A549 (cell line): ENCODE results near the gene CATSPERE. TPM values are rescaled to one million over a fixed set of nuclear protein-coding genes. Genes with fewer than 3 reads are reported as not detected.

Source experiments
- ATAC-seq, 2 experiments: fragments of 200-7000 bp in 1 of 2; fragments of >200 bp in 1 of 2; cut with Nextera tagmentation in 1 of 2; cut with Tn5 transposase in 1 of 2; 3 replicates each; pipeline versions ENCODE4 v1.8.0 to v1.9.1; 2018 to 2020; ENCODE audit warnings: mild to moderate bottlenecking in 1 of 2, moderate library complexity in 1 of 2
- CTCF ChIA-PET: fragments of 300-600 bp; sonication (Branson Sonifier 250); formaldehyde crosslinking; extraction: SDS; loops from one replicate; lab custom pipeline; 2021; ENCODE audit warnings: antibody characterized with exemption, inconsistent platforms; lab: Yijun Ruan, JAX
- POLR2A ChIA-PET: fragments of 350-600 bp; formaldehyde crosslinking; extraction: SDS; loops from one replicate; lab custom pipeline; 2021; ENCODE audit warnings: antibody characterized with exemption, inconsistent platforms; lab: Yijun Ruan, JAX
- DNase-seq, 2 experiments: peaks; one replicate each; pipeline versions ENCODE4 v3.0.0 to v3.0.0-alpha.2; 2011 to 2016; ENCODE audit warnings: low read depth in 1 of 2, low spot score in 1 of 2
- FAIRE-seq: peaks from 2 replicates; lab custom pipeline; 2011; peaks lifted over from hg19 to GRCh38; lab: Jason Lieb, UNC
- H3K27ac ChIP-seq, 2 experiments: fragments of >200 bp; sonication (Bioruptor Twin); formaldehyde crosslinking; 3 replicates each; pipeline ENCODE4 v1.5.1; 2016 to 2017
- H3K4me1 ChIP-seq: fragments of >200 bp; sonication (Bioruptor Twin); formaldehyde crosslinking; 3 replicates; pipeline ENCODE4 v1.6.1; 2016
- H3K4me2 ChIP-seq: fragments of >200 bp; sonication (Bioruptor Twin); formaldehyde crosslinking; 3 replicates; pipeline ENCODE4 v1.6.1; 2016
- H3K4me3 ChIP-seq: fragments of >200 bp; sonication (Bioruptor Twin); formaldehyde crosslinking; 3 replicates; pipeline ENCODE4 v1.5.1; 2016
- H3K9me3 ChIP-seq: fragments of >200 bp; sonication (Bioruptor Twin); formaldehyde crosslinking; 3 replicates; pipeline ENCODE4 v1.6.1; 2016
- BHLHE40 ChIP-seq: IDR thresholded peaks from 2 replicates; pipeline ENCODE4 v1.6.1; 2012; ENCODE audit warnings: low read depth, low read length, inconsistent platforms
- CBX2 ChIP-seq: fragments of 200-600 bp; sonication (generic); IDR thresholded peaks from 2 replicates; pipeline ENCODE4 v1.6.1; 2016; ENCODE audit warnings: low read depth, mild to moderate bottlenecking, borderline replicate concordance
- CEBPB ChIP-seq, 2 experiments: fragments of >200 bp in 1 of 2; sonication (Bioruptor Twin) in 1 of 2; formaldehyde crosslinking in 1 of 2; IDR thresholded peaks; 2 replicates each; pipeline ENCODE4 v1.6.1; 2012 to 2016
- HEYL ChIP-seq: fragments of 250-450 bp; sonication (Bioruptor Pico); IDR thresholded peaks from 2 replicates; pipeline ENCODE4 v1.8.0; 2021; ENCODE audit warnings: mild to moderate bottlenecking, moderate library complexity
- HOXA7 ChIP-seq: fragments of 250-450 bp; sonication (Bioruptor Pico); IDR thresholded peaks from 2 replicates; pipeline ENCODE4 v1.5.0; 2020; ENCODE audit warnings: mild to moderate bottlenecking, moderate library complexity
- HOXB13 ChIP-seq: fragments of 250-450 bp; sonication (Bioruptor Pico); IDR thresholded peaks from 2 replicates; pipeline ENCODE4 v1.5.0; 2020; ENCODE audit warnings: low read depth, mild to moderate bottlenecking, moderate library complexity
- JUN ChIP-seq, 2 experiments: fragments of >200 bp; sonication (Bioruptor Twin); formaldehyde crosslinking; IDR thresholded peaks; 2 replicates in 1 of 2; 3 replicates in 1 of 2; pipeline ENCODE4 v1.6.1; 2016 to 2017
- KDM1A ChIP-seq: fragments of 200-600 bp; sonication (generic); IDR thresholded peaks from 2 replicates; pipeline ENCODE4 v1.6.1; 2016; ENCODE audit warnings: low read depth, mild to moderate bottlenecking
- MAFK ChIP-seq: fragments of 450-650 bp; IDR thresholded peaks from 2 replicates; pipeline ENCODE4 v1.6.1; 2014; ENCODE audit not compliant: partially characterized antibody
- NFE2L2 ChIP-seq: fragments of 150-350 bp; conservative IDR thresholded peaks from 2 replicates; pipeline ENCODE4 v1.6.1; 2014; ENCODE audit warnings: low read length
- NPAS2 ChIP-seq: fragments of 250-450 bp; sonication (Bioruptor Pico); IDR thresholded peaks from 2 replicates; pipeline ENCODE4 v1.8.0; 2022; ENCODE audit warnings: mild to moderate bottlenecking, moderate library complexity, borderline replicate concordance
- POLR2A ChIP-seq: IDR thresholded peaks from 2 replicates; pipeline ENCODE4 v1.6.1; 2012; ENCODE audit warnings: mild to moderate bottlenecking, low read length
- RAD21 ChIP-seq, 2 experiments: fragments of >200 bp in 1 of 2; sonication (Bioruptor Twin) in 1 of 2; formaldehyde crosslinking in 1 of 2; IDR thresholded peaks in 1 of 2; conservative IDR thresholded peaks in 1 of 2; 2 replicates in 1 of 2; 3 replicates in 1 of 2; pipeline ENCODE4 v1.6.1; 2012 to 2018; ENCODE audit warnings: inconsistent platforms in 1 of 2
- RARB ChIP-seq: fragments of 250-450 bp; sonication (Bioruptor Pico); IDR thresholded peaks from 2 replicates; pipeline ENCODE4 v1.8.0; 2021; ENCODE audit warnings: mild to moderate bottlenecking, moderate library complexity
- SREBF2 ChIP-seq: fragments of 450-650 bp; IDR thresholded peaks from 2 replicates; pipeline ENCODE4 v1.6.1; 2014; ENCODE audit warnings: mild to moderate bottlenecking, moderate library complexity
- TFCP2L1 ChIP-seq: fragments of 250-450 bp; sonication (Bioruptor Pico); IDR thresholded peaks from 2 replicates; pipeline ENCODE4 v1.5.0; 2021; ENCODE audit warnings: mild to moderate bottlenecking
- ZC3H11A ChIP-seq: fragments of 450-650 bp; IDR thresholded peaks from 2 replicates; pipeline ENCODE4 v1.6.1; 2014; ENCODE audit warnings: antibody characterized with exemption, mild to moderate bottlenecking
- ZFP36 ChIP-seq: fragments of 450-650 bp; IDR thresholded peaks from 2 replicates; pipeline ENCODE4 v1.6.1; 2014; ENCODE audit warnings: borderline replicate concordance; ENCODE audit not compliant: partially characterized antibody
- ZNF302 ChIP-seq: fragments of 250-450 bp; sonication (Bioruptor Pico); IDR thresholded peaks from 2 replicates; pipeline ENCODE4 v1.9.0; 2021; ENCODE audit warnings: inconsistent platforms, mild to moderate bottlenecking, moderate library complexity
- WGBS: methylation state at CpG from one replicate; pipeline ENCODE4 v1.1.6; 2017; ENCODE audit errors: missing lambda C conversion rate; 5-methylcytosine and 5-hydroxymethylcytosine counted together
- polyA plus RNA-seq, 4 experiments: library from polyadenylated mRNA; depleted of rRNA in 3 of 4; stranded (reverse); fragments of >200 nt; fragmentation: RNase III in 1 of 4; extraction: RNeasy Plus Mini Kit Qiagen cat#74134 plus additional on column Dnase treatment in 1 of 4; gene quantifications; 2 replicates in 3 of 4; 3 replicates in 1 of 4; pipeline ENCODE4 v1.2.3, GENCODE V29; 2011 to 2017
- TF ChIP-seq, protein P1 (sequence below): fragments of >200 bp; sonication (Bioruptor Twin); formaldehyde crosslinking; IDR thresholded peaks from 3 replicates; pipeline ENCODE4 v1.6.1; 2016
- TF ChIP-seq, protein P2 (sequence below): fragments of 450-650 bp; IDR thresholded peaks from 2 replicates; pipeline ENCODE4 v1.6.1; 2014; ENCODE audit warnings: antibody characterized with exemption
- TF ChIP-seq, protein P3 (sequence below): fragments of >200 bp; sonication (Bioruptor Twin); formaldehyde crosslinking; IDR thresholded peaks from 2 replicates; pipeline ENCODE4 v1.6.1; 2016
- TF ChIP-seq, protein P4 (sequence below): IDR thresholded peaks from 2 replicates; pipeline ENCODE4 v1.6.1; 2012

Gene CATSPERE
- polyA plus RNA-seq, 2 of the 4 experiments (the other 2 are of a cell fraction): 0.25 to 0.43 TPM

DNA sequence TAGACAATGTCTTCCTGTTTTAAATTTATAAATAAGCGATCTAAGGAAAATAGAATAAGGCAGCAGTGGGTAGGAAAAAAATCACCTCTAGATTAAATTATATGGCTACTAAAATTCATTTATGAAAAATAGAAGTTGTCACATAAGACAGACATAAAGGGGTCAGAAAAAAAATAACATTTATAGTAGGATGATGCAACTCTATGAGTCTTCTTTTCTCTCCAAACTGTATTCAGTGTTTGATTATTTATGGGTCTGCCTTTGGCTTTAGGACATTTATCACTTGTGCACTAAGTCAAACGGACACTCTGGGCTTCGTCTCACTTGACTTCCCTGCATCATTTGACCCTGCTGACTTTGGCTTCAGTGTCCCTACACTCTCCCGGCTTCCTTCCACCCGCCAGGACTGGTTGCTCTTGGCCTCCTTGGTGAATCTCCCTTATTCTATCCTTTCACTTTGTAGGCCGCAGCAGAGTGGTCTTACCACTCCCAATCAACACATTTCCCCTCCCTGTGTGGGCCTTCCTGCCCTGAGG is 144.8 kb downstream of the CATSPERE start:
- Histone ChIP-seq H3K4me3 (no peak overlapping the region), H3K4me2 (no peak overlapping the region), H3K4me1 (no peaks in the 10 kb centered on the region), H3K9me3 (no peaks in the 10 kb centered on the region), H3K27ac (no peak overlapping the region)
- POLR2A ChIA-PET: no interaction called here
- FAIRE-seq (no peak), DNase-seq (no peak), ATAC-seq (no peak)
- 79% methylated on average over 6 of the region's 6 CpGs for WGBS
- TF ChIP-seq SREBF2 (no peak), KDM1A (no peak), RAD21 (conservative IDR thresholded peaks at IDR 0.05 in 1 of 2, IDR thresholded peaks at IDR 0.05 in 1 of 2) (no peak), CBX2 (no peak), HEYL (CRISPR knock-in tag) (no peak), MAFK (no peak)
- TF ChIP-seq, protein P1, sequence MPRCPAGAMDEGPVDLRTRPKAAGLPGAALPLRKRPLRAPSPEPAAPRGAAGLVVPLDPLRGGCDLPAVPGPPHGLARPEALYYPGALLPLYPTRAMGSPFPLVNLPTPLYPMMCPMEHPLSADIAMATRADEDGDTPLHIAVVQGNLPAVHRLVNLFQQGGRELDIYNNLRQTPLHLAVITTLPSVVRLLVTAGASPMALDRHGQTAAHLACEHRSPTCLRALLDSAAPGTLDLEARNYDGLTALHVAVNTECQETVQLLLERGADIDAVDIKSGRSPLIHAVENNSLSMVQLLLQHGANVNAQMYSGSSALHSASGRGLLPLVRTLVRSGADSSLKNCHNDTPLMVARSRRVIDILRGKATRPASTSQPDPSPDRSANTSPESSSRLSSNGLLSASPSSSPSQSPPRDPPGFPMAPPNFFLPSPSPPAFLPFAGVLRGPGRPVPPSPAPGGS: no peak
- TF ChIP-seq, protein P2, sequence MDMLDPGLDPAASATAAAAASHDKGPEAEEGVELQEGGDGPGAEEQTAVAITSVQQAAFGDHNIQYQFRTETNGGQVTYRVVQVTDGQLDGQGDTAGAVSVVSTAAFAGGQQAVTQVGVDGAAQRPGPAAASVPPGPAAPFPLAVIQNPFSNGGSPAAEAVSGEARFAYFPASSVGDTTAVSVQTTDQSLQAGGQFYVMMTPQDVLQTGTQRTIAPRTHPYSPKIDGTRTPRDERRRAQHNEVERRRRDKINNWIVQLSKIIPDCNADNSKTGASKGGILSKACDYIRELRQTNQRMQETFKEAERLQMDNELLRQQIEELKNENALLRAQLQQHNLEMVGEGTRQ: no peak
- TF ChIP-seq, protein P3, sequence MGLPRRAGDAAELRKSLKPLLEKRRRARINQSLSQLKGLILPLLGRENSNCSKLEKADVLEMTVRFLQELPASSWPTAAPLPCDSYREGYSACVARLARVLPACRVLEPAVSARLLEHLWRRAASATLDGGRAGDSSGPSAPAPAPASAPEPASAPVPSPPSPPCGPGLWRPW: no peak
- CTCF ChIA-PET: interaction anchor here (1.6 to 4.6 kb wide), 3 partner anchors 32 to 437 kb away, joined by 3 to 107 read pairs (median 20); no protein-coding TSS in a partner anchor

DNA sequence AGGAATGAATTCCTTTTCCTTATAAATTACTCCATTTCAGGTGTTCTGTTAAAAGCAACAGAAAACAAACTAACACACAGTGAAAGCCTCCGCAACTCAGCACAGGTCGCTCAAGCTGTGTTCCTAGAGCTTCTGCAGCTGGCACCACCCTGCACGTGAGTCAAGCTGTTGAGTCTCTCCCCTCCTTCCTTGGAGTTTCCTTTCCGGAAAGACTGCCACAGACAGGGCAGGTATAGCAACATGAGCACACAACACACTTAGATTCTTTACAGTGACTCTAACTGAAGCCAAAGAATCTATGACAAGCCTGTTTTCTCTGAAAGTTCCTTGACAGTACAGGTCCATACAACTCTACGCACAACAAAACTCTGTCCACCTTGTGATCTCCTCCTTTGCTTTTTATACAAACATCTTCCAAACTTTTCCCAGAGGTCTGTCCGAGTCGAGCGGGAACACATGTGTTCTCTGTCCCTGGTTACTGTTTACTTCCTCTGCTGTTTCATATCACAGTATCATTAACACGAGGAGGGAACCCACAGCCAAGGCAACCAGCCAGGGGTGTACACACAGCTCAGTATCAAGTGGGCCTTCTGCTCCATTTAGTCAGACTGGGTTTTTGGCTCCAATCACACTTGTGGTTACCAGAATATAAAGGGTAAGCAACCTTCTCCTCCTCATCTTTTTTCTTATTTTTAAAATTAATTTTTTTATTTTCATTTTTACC is 153.2 kb downstream of the CATSPERE start:
- ATAC-seq (no peak), FAIRE-seq (no peak), DNase-seq (no peak)
- 74% methylated on average over 9 of the region's 9 CpGs for WGBS
- Histone ChIP-seq H3K9me3 (no peaks in the 10 kb centered on the region), H3K4me1 (no peaks in the 10 kb centered on the region), H3K27ac (no peak overlapping the region), H3K4me2 (no peak overlapping the region), H3K4me3 (no peak overlapping the region)
- POLR2A ChIA-PET: no interaction called here
- CTCF ChIA-PET: interaction anchor here (0.7 to 1.7 kb wide), 2 partner anchors 11 to 336 kb away, joined by 4 to 5 read pairs; no protein-coding TSS in a partner anchor
- no peak for TF ChIP-seq NPAS2 (CRISPR knock-in tag)
- no peak for TF ChIP-seq CBX2
- TF ChIP-seq ZFP36: no peak
- TF ChIP-seq CEBPB (IDR thresholded peaks at IDR 0.05): no peak
- TF ChIP-seq HOXB13 (CRISPR knock-in tag): no peak
- TF ChIP-seq HEYL (CRISPR knock-in tag): no peak
- TF ChIP-seq BHLHE40: no peak
- TF ChIP-seq TFCP2L1: no peak
- TF ChIP-seq JUN (IDR thresholded peaks at IDR 0.05): no peak
- TF ChIP-seq RARB (CRISPR knock-in tag): no peak
- TF ChIP-seq, protein P4, sequence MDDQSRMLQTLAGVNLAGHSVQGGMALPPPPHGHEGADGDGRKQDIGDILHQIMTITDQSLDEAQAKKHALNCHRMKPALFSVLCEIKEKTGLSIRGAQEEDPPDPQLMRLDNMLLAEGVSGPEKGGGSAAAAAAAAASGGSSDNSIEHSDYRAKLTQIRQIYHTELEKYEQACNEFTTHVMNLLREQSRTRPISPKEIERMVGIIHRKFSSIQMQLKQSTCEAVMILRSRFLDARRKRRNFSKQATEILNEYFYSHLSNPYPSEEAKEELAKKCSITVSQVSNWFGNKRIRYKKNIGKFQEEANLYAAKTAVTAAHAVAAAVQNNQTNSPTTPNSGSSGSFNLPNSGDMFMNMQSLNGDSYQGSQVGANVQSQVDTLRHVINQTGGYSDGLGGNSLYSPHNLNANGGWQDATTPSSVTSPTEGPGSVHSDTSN: no peak
- TF ChIP-seq NFE2L2: no peak
- TF ChIP-seq ZC3H11A: no peak
- no peak for TF ChIP-seq ZNF302 (CRISPR knock-in tag)
- TF ChIP-seq HOXA7 (CRISPR knock-in tag): no peak
- TF ChIP-seq POLR2A: no peak
